Kidney capillary endothelial cell (primary cell): Measurements from ENCODE around the gene EIPR1.
"Not testable (repeated sequence)": the region's sequence is repeated elsewhere in the genome, so short reads cannot be mapped to it uniquely, and the experiment has no call there.

Experiments used
- DNase-seq: peaks from one replicate; pipeline ENCODE4 v3.0.0-alpha.2; 2018; ENCODE audit warnings: low spot score

Gene EIPR1

GRCh38 chr2:3287896-3288295 lies 89.7 kb downstream of the EIPR1 start:
- no peak for DNase-seq

GRCh38 chr2:3286646-3287036 lies 91.0 kb downstream of the EIPR1 start:
- not testable (repeated sequence) for DNase-seq

GRCh38 chr2:3285901-3286645 lies 91.5 kb downstream of the EIPR1 start:
- DNase-seq, result no peak

- peak; percentile 2 for DNase-seq
Measured at GRCh38 chr2:3284657-3285630, 92.7 kb downstream of the EIPR1 start.

- DNase-seq, result not testable (repeated sequence)
Measured at GRCh38 chr2:3283876-3284656, 93.6 kb downstream of the EIPR1 start.

- DNase-seq, result no peak
Measured at GRCh38 chr2:3283206-3283605, 94.4 kb downstream of the EIPR1 start.

- no peak for DNase-seq
Measured at GRCh38 chr2:3282056-3282998, 95.3 kb downstream of the EIPR1 start.

- DNase-seq, result no peak
Measured at GRCh38 chr2:3280683-3281520, 96.7 kb downstream of the EIPR1 start.

- DNase-seq, result no peak
Measured at GRCh38 chr2:3280197-3280596, 97.4 kb downstream of the EIPR1 start.

GRCh38 chr2:3279236-3279960 lies 98.2 kb downstream of the EIPR1 start:
- no peak for DNase-seq

- DNase-seq, result no peak
Measured at GRCh38 chr2:3278521-3279218, 98.9 kb downstream of the EIPR1 start.

- no peak for DNase-seq
Measured at GRCh38 chr2:3277748-3278520, 99.7 kb downstream of the EIPR1 start.

GRCh38 chr2:3277050-3277747 lies 100.4 kb downstream of the EIPR1 start:
- DNase-seq, result no peak

GRCh38 chr2:3272761-3273160 lies 104.9 kb downstream of the EIPR1 start:
- DNase-seq, result no peak

- DNase-seq, result no peak
Measured at GRCh38 chr2:3270095-3270478, 107.5 kb downstream of the EIPR1 start.

GRCh38 chr2:3269425-3270094 lies 108.1 kb downstream of the EIPR1 start:
- DNase-seq, result no peak

- no peak for DNase-seq
Measured at GRCh38 chr2:3268705-3269029, 109.0 kb downstream of the EIPR1 start.
